Neural progenitor cell (in vitro differentiated cells): ENCODE data around the gene CCDC107.

Source experiments
- EZH2 ChIP-seq: fragments of 200-600 bp; sonication (generic); IDR thresholded peaks from 2 replicates; pipeline ENCODE4 v1.6.1; 2017; ENCODE audit warnings: antibody characterized with exemption, mild to moderate bottlenecking, moderate library complexity
- TF ChIP-seq, protein P1 (sequence below): fragments of 200-600 bp; sonication (generic); IDR thresholded peaks from 2 replicates; pipeline ENCODE4 v1.5.1; 2017; ENCODE audit warnings: antibody characterized with exemption, mild to moderate bottlenecking

DNA sequence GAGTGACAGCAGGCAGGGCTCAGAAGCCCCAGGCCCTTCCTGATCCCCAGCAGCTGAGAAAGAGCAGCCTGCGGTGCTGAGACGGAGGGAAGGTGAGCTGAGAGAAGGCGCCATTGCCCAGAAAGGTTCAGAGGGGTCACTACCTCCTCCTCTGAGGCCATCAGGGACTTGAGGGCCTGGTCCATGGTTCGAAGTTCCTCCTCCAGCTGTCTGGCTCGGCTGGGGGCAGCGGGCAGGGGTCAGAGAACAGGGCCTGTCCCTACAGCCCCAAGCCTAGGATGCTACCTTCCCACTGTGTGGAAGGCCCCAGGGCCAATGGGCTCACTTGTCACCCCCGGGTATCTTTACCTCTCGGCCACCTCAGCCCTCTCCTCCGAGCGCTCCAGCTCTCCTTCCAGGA is 26.8 kb downstream of the CCDC107 start:
- TF ChIP-seq, protein P1, sequence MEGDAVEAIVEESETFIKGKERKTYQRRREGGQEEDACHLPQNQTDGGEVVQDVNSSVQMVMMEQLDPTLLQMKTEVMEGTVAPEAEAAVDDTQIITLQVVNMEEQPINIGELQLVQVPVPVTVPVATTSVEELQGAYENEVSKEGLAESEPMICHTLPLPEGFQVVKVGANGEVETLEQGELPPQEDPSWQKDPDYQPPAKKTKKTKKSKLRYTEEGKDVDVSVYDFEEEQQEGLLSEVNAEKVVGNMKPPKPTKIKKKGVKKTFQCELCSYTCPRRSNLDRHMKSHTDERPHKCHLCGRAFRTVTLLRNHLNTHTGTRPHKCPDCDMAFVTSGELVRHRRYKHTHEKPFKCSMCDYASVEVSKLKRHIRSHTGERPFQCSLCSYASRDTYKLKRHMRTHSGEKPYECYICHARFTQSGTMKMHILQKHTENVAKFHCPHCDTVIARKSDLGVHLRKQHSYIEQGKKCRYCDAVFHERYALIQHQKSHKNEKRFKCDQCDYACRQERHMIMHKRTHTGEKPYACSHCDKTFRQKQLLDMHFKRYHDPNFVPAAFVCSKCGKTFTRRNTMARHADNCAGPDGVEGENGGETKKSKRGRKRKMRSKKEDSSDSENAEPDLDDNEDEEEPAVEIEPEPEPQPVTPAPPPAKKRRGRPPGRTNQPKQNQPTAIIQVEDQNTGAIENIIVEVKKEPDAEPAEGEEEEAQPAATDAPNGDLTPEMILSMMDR, result no peak
- no peak for TF ChIP-seq EZH2
